ENCODE data around the gene ALKBH6. TPM values are rescaled to one million over a fixed set of nuclear protein-coding genes. Genes with fewer than 3 reads are reported as not detected.

The ALKBH6 gene
- total and polyA plus RNA-seq, 9 of the 15 experiments (the other 6 are each of a cell fraction or from before 2014, with no cell fraction given), result 0.67 to 62.0 (median 34.5) TPM

DNA sequence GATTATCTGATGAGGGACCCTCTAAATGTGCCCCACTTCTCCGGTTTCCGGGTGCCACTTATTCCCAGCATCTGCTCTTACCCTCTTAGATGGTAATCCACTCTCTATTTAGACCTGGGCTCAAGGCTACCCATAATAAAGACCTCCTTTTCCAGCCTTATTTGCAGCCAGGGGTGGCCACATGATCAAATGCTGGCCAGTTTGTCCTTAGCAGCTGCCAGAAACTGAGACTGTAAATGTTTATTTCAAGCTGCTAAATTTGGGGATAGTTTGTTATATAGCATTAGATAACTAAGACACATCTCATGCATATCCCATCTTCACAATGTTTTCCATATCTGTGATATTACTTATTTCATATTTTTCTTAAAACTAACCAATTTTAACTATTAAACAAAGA, 29.9 kb upstream of the ALKBH6 start:
- Histone ChIP-seq H3K9me1 (ENCODE audit: control insufficient read depth, insufficient read depth, low read length) (no peaks in the 10 kb centered on the region), H3K4me2 (ENCODE audit: insufficient read depth, low read length) (no peak overlapping the region), H3K36me3 (ENCODE audit: control insufficient read depth, insufficient read depth, low read length) (0 out of 3 replicates have a peak, but pooled peaks cover 5% of the 10 kb centered on the region), H3K27me3 (ENCODE audit: control insufficient read depth in 2 of 2, insufficient read depth in 2 of 2, low read length in 2 of 2) (no peaks in the 10 kb centered on the region), H3K9me3 (replicated peaks; ENCODE audit: control insufficient read depth, insufficient read depth, low read depth, low read length) (no peaks in the 10 kb centered on the region), H3K9ac (ENCODE audit: insufficient read depth in 1 of 2, low read depth in 2 of 2, low read length in 2 of 2) (no peak overlapping the region), H3K79me2 (ENCODE audit: control insufficient read depth, insufficient read depth, low read length) (no peaks in the 10 kb centered on the region), H3K27ac (ENCODE audit: extremely low read depth, low read depth, low read length) (no peak overlapping the region), H4K20me1 (replicated peaks; ENCODE audit: control insufficient read depth, insufficient read depth, low read length) (no peaks in the 10 kb centered on the region), H3K4me3 (no peak overlapping the region), H2AFZ (ENCODE audit: low read depth, low read length) (no peak overlapping the region), H3K4me1 (replicated peaks in 1 of 2; ENCODE audit: control insufficient read depth in 2 of 2, insufficient read depth in 2 of 2, low read length in 2 of 2) (peaks cover 0 to 3% of the 10 kb centered on the region in 2 experiments; a peak in 2 of 5 replicates)
- intact Hi-C loops (cut with micrococcal nuclease) (no loop called here), in situ Hi-C loops (cut with MboI) (no loop called here)
- 88% methylated on average over 2 of the region's 2 CpGs for WGBS (ENCODE audit: insufficient coverage, low coverage, missing lambda C conversion rate)
- no TSS peak for BruUV-seq (replicated peaks)
- ATAC-seq (no peak), FAIRE-seq (no peak), DNase-seq (ENCODE audit: extremely low read depth in 1 of 4, low spot score in 3 of 4) (no peak)
- CTCF ChIA-PET (ENCODE audit: low intra/inter-chr PET ratio), result no interaction called here
- POLR2A ChIA-PET, result interaction anchor here (0.7 kb wide), 1 partner anchor 9 kb away, joined by 3 read pairs; no protein-coding TSS in a partner anchor
- TF ChIP-seq MYBL2 (IDR thresholded peaks at IDR 0.05; ENCODE audit: low read depth), result no peak
- no peak for TF ChIP-seq MYBL2 (CRISPR knock-in tag; IDR thresholded peaks at IDR 0.05; ENCODE audit: borderline replicate concordance)
- TF ChIP-seq NRF1 (conservative IDR thresholded peaks at IDR 0.05 in 1 of 2, IDR thresholded peaks at IDR 0.05 in 1 of 2), result no peak
- no peak for TF ChIP-seq E2F8 (IDR thresholded peaks at IDR 0.05; ENCODE audit: low read depth, partially characterized antibody)
- TF ChIP-seq ETS1 (conservative IDR thresholded peaks at IDR 0.05; ENCODE audit: control insufficient read depth, low read depth, low read length), result no peak
- no peak for TF ChIP-seq HIVEP1 (CRISPR knock-in tag; IDR thresholded peaks at IDR 0.05)
- no peak for TF ChIP-seq STAT5A (IDR thresholded peaks at IDR 0.05; ENCODE audit: borderline replicate concordance, low read length)
- TF ChIP-seq ZBTB12 (CRISPR knock-in tag; IDR thresholded peaks at IDR 0.05), result no peak
- TF ChIP-seq, protein P1, sequence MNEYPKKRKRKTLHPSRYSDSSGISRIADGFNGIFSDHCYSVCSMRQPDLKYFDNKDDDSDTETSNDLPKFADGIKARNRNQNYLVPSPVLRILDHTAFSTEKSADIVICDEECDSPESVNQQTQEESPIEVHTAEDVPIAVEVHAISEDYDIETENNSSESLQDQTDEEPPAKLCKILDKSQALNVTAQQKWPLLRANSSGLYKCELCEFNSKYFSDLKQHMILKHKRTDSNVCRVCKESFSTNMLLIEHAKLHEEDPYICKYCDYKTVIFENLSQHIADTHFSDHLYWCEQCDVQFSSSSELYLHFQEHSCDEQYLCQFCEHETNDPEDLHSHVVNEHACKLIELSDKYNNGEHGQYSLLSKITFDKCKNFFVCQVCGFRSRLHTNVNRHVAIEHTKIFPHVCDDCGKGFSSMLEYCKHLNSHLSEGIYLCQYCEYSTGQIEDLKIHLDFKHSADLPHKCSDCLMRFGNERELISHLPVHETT (CRISPR knock-in tag; conservative IDR thresholded peaks at IDR 0.05 in 1 of 2, IDR thresholded peaks at IDR 0.05 in 1 of 2), result no peak
- TF ChIP-seq, protein P2, sequence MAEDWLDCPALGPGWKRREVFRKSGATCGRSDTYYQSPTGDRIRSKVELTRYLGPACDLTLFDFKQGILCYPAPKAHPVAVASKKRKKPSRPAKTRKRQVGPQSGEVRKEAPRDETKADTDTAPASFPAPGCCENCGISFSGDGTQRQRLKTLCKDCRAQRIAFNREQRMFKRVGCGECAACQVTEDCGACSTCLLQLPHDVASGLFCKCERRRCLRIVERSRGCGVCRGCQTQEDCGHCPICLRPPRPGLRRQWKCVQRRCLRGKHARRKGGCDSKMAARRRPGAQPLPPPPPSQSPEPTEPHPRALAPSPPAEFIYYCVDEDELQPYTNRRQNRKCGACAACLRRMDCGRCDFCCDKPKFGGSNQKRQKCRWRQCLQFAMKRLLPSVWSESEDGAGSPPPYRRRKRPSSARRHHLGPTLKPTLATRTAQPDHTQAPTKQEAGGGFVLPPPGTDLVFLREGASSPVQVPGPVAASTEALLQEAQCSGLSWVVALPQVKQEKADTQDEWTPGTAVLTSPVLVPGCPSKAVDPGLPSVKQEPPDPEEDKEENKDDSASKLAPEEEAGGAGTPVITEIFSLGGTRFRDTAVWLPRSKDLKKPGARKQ (CRISPR knock-in tag; IDR thresholded peaks at IDR 0.05), result no peak
- TF ChIP-seq E2F3 (CRISPR knock-in tag; IDR thresholded peaks at IDR 0.05), result no peak
- TF ChIP-seq ETS2 (tag; IDR thresholded peaks at IDR 0.05; ENCODE audit: borderline replicate concordance, poor library complexity, severe bottlenecking), result no peak
- TF ChIP-seq ZNF696 (CRISPR knock-in tag; conservative IDR thresholded peaks at IDR 0.05), result no peak
- TF ChIP-seq KLF6 (CRISPR knock-in tag; IDR thresholded peaks at IDR 0.05; ENCODE audit: borderline replicate concordance), result no peak

All from K562 (cell line).